Activated T-helper 9 cell treated with anti-CD3 and anti-CD28 coated beads, Interleukin-2, amount 50 U/mL, for 16 hours (primary cell): ENCODE measurements around the gene CMTM8.
"Not testable (repeated sequence)": the region's sequence is repeated elsewhere in the genome, so short reads cannot be mapped to it uniquely, and the experiment has no call there.

Experiments
- DNase-seq: peaks from one replicate; pipeline ENCODE4 v3.0.0-alpha.2; 2020; ENCODE audit warnings: low read depth

Gene CMTM8

GRCh38 chr3:32238453-32239306 is at the start of gene CMTM8:
TSS of gene CMTM8 (plus strand) at chr3:32238680. CDS start at chr3:32238973, 293 bp downstream.
- peak; percentile 57 for DNase-seq

DNA sequence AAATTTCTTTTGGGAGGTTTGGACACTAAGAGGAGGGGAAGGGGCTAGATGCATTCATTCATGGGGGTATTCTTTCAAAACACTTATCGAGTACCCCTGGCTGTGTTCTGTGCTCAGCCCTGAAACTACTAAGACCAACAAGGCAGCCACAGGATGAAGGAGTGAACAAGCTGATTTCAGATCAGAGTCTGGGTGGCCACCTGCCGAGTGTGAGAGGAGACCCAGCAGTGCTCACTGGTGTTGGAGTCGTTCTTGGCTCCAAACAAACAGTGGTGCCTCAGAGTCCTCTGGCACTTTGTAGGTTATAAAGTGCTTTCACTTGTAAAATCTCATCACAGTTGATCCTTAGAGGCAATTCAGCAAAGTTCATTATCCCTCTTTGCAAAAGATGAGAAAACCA is 48.8 kb upstream of the CMTM8 start:
- no peak for DNase-seq

DNA sequence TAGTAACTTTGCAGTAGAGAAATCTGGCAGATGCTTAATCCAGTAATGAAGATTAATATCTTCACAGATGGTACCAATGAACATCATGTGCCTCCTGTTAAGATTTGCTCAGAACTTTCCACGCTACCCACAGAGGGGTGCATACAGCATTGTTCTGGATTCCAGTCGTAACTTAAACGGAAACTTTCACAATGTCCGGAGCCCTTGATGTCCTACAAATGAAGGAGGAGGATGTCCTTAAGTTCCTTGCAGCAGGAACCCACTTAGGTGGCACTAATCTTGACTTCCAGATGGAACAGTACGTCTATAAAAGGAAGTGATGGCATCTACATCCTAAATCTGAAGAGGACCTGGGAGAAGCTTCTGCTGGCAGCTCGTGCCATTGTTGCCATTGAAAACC is 47.9 kb upstream of the CMTM8 start:
- not testable (repeated sequence) for DNase-seq

DNA sequence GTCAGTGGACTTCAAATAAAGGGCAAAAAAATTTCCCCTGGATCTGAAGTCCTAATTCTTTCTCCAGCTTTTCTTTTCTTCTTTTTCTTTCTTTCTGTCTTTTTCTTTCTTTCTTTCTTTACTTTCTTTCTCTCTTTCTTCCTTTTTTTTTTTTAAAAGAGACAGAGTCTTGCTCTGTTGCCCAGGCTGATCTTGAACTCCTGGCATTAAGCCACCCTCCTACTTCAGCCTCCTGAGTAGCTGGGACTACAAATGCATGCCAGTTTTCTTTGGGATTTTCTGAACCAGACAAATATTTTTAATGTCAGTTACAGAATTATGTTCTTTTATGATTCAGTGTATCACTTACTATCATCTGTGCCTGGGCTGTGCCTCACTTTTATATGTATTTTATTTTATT is 45.4 kb upstream of the CMTM8 start:
- no peak for DNase-seq

DNA sequence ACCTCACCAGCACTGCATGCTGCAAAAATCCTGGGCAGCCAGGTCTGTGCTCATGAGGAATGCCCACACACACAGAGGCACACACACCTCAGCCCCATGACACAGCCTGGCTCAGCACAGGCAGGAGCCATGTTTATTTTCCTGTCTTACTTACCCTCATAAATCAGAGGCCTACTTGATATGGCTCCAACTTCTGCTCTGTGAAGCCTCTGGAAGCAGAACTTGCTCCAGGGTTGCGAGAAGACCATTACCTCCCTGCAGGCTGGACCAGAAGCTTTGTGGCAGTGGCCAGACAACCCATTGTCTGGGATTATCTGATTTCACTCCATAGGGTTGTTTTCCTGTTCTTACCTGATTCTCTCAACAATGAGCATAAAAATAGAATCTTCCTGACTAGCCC is 43.8 kb upstream of the CMTM8 start:
- no peak for DNase-seq

DNA sequence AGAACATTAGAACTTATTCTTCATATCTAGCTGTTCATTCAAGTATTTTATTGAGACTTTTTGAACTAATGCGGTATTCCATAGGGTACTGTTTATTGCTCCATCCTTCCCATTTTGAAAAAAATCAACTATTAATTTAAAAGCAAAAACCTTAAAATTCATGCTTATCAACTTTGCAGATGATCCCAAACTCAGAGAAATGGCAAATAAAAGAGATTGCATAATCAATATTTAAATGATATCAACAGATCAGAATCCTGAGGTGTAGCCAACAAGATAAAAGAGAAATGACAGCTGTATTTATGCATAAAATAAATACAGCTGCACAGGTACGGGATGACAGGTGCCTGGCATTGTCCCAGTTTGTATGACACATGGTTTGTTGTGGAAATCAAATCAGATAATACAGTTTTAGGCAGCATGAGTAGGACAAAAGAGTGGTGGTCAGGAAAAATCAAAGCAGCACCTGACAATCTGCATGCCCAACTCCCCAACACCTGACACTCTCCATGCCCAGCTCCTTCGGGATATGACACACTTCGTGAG is 42.4 kb upstream of the CMTM8 start:
- DNase-seq = no peak

- no peak for DNase-seq
Observed at GRCh38 chr3:32197991-32198390, 40.5 kb upstream of the CMTM8 start.

DNA sequence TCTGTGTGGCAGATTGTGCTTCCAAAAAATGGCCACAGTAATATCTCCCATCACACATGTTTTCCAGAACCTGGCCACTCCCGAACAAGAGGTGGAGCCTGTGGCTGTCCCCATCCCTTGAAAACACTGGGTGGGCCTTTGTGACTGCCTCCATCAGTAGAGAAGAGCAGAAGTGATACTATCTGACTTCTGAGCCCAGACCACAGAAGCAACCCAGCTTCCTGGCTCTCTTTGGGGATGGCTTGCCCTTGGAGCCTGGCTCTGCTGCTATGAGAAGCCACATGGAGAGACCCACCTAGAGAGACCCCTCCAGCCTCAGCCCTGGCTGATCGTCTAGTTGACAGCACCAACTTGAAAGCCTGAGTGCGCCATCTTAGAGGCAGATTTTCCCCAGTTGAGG is 39.8 kb upstream of the CMTM8 start:
- DNase-seq = no peak

DNA sequence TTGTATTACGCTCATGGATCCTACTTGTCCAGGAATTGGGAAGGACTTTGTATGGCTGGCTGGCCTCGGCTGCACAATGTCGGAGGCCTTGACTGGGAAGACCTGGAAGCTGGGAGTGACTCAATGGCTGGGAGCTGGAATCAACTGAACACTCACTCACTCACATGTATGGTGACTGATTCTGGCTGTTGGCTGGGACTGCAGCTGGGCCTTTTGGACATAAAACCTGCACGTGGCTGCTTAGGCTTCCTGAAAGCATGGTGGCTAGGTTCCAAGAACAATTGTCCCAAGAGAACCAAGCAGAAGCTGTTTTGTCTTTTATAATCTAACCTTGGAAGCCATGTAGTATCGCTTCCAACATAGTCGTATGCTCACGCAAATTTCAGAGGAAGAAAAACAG is 38.0 kb upstream of the CMTM8 start:
- no peak for DNase-seq

DNA sequence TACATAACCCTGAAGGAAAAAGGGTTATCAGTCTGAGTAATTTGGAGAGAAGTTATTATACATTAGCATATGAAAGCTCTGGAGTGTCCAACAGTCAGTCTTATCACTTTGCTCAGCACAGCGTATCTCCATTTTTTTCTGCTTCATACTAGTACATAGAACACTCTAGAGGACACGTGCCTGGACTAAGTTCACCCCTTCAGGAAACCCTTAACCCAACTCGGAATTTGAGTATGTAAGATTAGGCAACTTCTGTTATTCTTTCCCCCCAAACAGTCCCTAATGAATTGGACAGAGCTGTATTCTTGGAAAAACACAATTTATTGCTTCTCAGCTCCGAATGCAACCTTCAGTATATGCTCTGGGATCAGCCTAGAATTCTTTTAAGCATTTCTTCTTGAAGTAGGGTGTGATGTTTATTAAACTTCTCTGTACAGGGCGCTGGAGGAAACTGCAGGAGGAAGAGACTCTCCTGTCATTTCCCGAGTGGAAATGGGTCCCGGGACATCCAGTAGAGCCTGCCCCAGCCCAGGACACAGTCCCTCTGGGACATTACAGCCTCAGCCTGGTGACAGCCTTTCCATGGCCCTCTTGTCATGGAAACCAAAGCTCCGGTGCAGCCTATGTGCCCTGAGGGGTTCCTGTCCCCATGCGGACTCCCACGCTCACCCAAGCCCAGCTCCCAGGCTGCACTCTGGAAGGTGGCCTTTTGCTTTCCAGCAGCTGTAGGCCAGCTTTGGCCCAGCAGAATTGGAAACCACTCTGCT is 37.3 kb upstream of the CMTM8 start:
- DNase-seq = no peak

DNA sequence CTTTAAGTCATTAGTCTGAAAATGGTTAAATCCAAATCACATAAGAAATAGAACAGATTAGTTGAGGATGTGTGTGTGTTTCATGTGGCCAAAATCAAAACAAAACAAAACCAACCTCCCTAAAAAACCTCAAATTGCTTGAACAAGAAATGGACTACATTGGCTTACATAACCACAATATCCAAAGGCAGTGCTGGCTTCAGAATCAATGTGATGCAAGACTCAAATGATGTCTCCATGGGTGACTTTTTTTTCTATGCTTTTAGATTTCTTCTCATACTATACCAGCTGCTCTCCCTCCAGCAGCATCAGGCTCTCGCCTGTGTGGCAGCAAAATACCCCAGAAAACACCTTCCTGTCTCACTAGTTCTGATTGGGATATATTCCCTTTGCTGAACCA is 36.0 kb upstream of the CMTM8 start:
- DNase-seq = no peak

GRCh38 chr3:32203854-32204253 is 34.6 kb upstream of the CMTM8 start:
- DNase-seq = no peak

DNA sequence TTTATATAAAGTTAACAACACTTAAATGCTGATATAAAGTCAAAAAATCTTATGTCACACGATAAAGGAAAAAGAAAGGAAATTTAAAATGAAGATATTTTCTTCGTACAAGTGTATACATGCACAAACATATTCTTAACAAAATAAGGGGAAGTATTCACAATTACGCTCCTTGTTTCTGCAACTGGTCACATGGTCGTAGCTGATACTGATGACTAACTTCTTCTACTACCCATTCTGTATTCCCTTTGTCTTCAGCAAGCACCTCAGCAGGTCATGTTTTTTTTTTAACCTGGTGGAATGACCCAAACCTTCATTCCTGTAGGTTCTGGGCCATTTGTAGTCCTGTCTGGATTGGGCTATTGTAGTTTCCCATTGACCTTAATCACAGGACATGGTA is 30.0 kb upstream of the CMTM8 start:
- DNase-seq = no peak

- no peak for DNase-seq
Observed at GRCh38 chr3:32215185-32215584, 23.3 kb upstream of the CMTM8 start.

DNA sequence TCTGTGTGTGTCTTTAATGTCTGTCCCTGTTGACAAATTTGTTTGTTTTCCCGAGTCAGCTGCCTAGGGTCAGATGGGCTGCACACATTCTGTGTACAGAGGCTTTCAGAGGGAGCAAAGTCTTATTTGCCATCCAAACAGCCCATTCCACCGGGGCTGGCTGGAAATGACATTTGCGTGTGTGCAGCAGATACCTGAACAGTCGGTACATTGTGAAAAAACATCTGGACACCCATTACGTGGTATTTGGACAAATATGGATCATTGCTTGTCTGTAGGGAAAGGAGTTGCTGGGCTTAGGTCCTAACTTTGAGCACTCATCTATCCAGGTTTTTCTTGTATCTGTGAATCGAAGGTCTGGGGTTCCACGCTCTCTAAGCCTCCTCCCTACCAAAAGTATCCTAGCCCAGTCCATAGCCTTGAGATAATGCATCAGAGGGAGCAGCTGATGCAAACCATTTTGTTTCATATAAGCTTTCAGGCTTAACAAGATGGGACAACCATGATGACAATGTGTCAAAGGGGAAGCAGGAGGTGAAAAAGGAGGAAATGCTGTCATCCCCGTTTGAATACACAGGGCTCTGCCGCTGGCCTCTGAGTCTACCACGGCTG is 22.2 kb upstream of the CMTM8 start:
- no peak for DNase-seq

GRCh38 chr3:32217339-32217738 is 21.1 kb upstream of the CMTM8 start:
- DNase-seq = no peak

- DNase-seq = no peak
Observed at GRCh38 chr3:32219537-32219936, 18.9 kb upstream of the CMTM8 start.

DNA sequence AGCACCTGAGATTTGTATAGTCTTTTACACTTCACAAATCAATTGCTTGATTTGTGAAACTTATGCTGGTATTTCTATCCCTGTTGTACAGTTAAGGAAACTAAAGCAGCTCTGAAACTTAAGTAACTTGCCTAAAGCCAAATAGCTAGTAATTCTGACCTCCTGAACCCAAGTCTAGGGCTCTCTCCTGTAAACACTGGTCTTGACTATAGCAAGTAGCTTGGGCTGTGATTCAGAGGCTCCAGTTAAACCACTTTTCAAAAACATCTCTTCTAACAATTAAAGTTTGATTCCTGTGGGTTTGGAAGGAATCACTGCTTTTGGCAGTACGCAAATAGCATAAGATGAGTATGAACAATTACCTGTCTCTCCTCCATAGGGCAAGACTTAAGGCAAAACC is 18.5 kb upstream of the CMTM8 start:
- no peak for DNase-seq

GRCh38 chr3:32222950-32223349 is 15.5 kb upstream of the CMTM8 start:
- DNase-seq = no peak

DNA sequence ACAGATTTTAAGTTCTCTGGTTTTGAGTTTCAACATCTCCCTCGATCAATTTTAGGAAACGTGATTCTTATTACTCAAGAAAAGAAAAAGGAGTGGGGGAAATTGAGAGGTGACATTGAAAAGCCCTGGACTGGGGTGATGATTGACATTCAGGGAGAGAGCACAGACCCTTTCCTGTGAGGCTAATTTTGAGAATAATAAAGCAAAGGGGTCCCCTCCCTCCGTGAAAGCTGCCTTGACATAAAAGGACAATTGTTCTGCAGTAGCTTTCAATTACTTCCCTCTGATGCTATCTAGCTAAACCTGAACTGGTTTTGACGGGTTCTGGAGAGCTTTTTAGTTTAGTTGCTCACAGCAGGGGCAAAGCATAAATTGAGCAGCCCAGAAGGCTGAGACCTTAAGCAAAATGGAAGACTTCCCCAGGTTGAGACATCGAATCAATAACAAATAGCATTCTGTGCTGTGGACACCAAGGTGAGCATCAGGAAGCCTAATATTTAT is 14.4 kb upstream of the CMTM8 start:
- DNase-seq = no peak

GRCh38 chr3:32226875-32227500 is 11.5 kb upstream of the CMTM8 start:
- DNase-seq = no peak

DNA sequence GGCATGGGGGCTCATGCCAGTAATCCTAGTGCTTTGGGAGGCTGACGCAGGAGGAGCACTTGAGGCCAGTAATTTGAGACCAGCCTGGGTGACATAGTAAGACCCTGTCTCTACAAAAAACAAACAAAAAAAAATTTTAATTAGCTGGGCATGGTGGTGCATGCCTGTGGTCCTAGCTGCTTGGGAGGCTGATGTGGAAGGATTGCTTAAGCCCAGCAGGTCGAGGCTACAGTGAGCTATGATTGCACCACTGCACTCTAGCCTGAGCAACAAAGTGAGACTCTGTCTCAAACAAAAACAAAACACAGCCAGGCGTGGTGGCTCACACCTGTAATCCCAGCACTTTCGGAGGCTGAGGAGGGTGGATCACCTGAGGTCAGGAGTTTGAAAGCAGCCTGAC is 9.7 kb upstream of the CMTM8 start:
- not testable (repeated sequence) for DNase-seq
